Pancreas (tissue), 10 donors: Measurements from ENCODE around the gene RNF212. TPM values are rescaled to one million over a fixed set of nuclear protein-coding genes. Genes with fewer than 3 reads are reported as not detected.

ENCODE experiments used
- ATAC-seq, 4 donors: fragments of 200-7000 bp; cut with Tn5 transposase; one replicate each; pipeline versions ENCODE4 v1.8.0 to v1.9.1; 2020; ENCODE audit warnings: mild to moderate bottlenecking in 4 of 4, moderate library complexity in 4 of 4
- DNase-seq, 6 donors: peaks; one replicate each; pipeline ENCODE4 v3.0.0-alpha.2; 2020
- FAIRE-seq: peaks from 2 replicates; lab custom pipeline; 2012; peaks lifted over from hg19 to GRCh38; lab: Jason Lieb, UNC
- H3K27ac ChIP-seq, 4 donors: fragments of 200-600 bp; sonication (generic); 1 replicate in 3 of 4; 2 replicates in 1 of 4; pipeline versions ENCODE4 v1.5.0 to v1.8.0; 2020
- H3K27me3 ChIP-seq, 4 donors: fragments of 200-600 bp; one replicate each; pipeline ENCODE4 v1.8.0; 2021
- H3K36me3 ChIP-seq, 3 donors: fragments of 200-600 bp; sonication (generic) in 1 of 3; one replicate each; pipeline versions ENCODE4 v1.5.0 to v1.8.0; 2020 to 2021
- H3K4me1 ChIP-seq, 3 donors: fragments of 200-600 bp; one replicate each; pipeline ENCODE4 v1.8.0; 2021
- H3K4me3 ChIP-seq, 4 donors: fragments of 200-600 bp; sonication (generic) in 2 of 4; one replicate each; pipeline versions ENCODE4 v1.5.0 to v1.8.0; 2020 to 2021
- H3K9me3 ChIP-seq, 4 donors: fragments of 200-600 bp; one replicate each; pipeline ENCODE4 v1.8.0; 2021
- WGBS, 2 donors: extraction: QIAGEN DNeasy Blood & Tissue Kit; methylation state at CpG; one replicate each; pipeline ENCODE4 v1.1.7; 2013; 5-methylcytosine and 5-hydroxymethylcytosine counted together
- intact Hi-C, 3 donors: fragments of 100-400 bp; cut with DNase I; formaldehyde crosslinking; loops; one replicate each; pipeline versions ENCODE4 v1.11.1 to v1.14.2; 2022
- polyA plus RNA-seq, 2 donors: library from polyadenylated mRNA; stranded (reverse); fragments of 200-250 nt; gene quantifications; one replicate each; pipeline ENCODE4 v1.2.3, GENCODE V29; 2013
- total RNA-seq, 6 donors: library from RNA; stranded (reverse); fragmentation: NEBNext Ultra II Directional in 4 of 6; extraction: Animal tissue kit (Norgen Biotek cat#: 25700) in 4 of 6; gene quantifications; one replicate each; pipeline versions ENCODE4 v1.2.1 to v1.2.4, GENCODE V29; 2021 to 2023
- TF ChIP-seq, protein P1 (sequence below), 4 donors: fragments of 200-600 bp; sonication (generic) in 3 of 4; IDR thresholded peaks; one replicate each; pipeline versions ENCODE4 v1.5.0 to v1.8.0; 2021; ENCODE audit warnings: antibody characterized with exemption in 4 of 4
- donor health status: healthy with polysubstance abuse.
- donor health status: DM: no; HTN: no; CAD: no; lungs with moderate emphysema.
- donor health status: DM: no; HTN: no; CAD: no.
- donor health status: control.
- donor health status: control.
- donor health status: Bipolar disorder and iron deficiency.
- donor health status: DM: yes; HTN: yes; CAD: no.
- donor health status: DM: no; HTN: no; CAD: no.
- donor health status: DM: no; HTN: no; CAD: no.
- donor health status: DM: yes; HTN: yes; CAD: no.

RNF212 gene
- total and polyA plus RNA-seq, 8 donors, result 12.0 to 40.3 (median 19.2) TPM

- Histone ChIP-seq H3K27me3 (no peaks in the 10 kb centered on the region), H3K27ac (peak overlapping the region; percentile 40 to 81 (median 72)), H3K36me3 (no peaks in the 10 kb centered on the region), H3K4me3 (no peak overlapping the region), H3K4me1 (peaks cover 9 to 24% (median 15%) of the 10 kb centered on the region in 3 donors), H3K9me3 (no peaks in the 10 kb centered on the region)
- intact Hi-C loops, result no loop called here
- TF ChIP-seq, protein P1, sequence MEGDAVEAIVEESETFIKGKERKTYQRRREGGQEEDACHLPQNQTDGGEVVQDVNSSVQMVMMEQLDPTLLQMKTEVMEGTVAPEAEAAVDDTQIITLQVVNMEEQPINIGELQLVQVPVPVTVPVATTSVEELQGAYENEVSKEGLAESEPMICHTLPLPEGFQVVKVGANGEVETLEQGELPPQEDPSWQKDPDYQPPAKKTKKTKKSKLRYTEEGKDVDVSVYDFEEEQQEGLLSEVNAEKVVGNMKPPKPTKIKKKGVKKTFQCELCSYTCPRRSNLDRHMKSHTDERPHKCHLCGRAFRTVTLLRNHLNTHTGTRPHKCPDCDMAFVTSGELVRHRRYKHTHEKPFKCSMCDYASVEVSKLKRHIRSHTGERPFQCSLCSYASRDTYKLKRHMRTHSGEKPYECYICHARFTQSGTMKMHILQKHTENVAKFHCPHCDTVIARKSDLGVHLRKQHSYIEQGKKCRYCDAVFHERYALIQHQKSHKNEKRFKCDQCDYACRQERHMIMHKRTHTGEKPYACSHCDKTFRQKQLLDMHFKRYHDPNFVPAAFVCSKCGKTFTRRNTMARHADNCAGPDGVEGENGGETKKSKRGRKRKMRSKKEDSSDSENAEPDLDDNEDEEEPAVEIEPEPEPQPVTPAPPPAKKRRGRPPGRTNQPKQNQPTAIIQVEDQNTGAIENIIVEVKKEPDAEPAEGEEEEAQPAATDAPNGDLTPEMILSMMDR (IDR thresholded peaks at IDR 0.05), result no peak
- ATAC-seq (peak; percentile 93 to 98 (median 96)), FAIRE-seq (no peak), DNase-seq (peak; percentile 77 to 94 (median 92))
- WGBS, 2 donors, result 42 to 43% methylated on average over 29 of the region's 29 CpGs
Observed at GRCh38 chr4:1082215-1083182, 30.9 kb downstream of the RNF212 start.

GRCh38 chr4:1081689-1082040 is 31.7 kb downstream of the RNF212 start:
- no peak for ATAC-seq

GRCh38 chr4:1080961-1081688 is 32.2 kb downstream of the RNF212 start:
- no peaks in the 10 kb centered on the region for H3K36me3 ChIP-seq
- TF ChIP-seq, protein P1 (IDR thresholded peaks at IDR 0.05), result no peak
- peaks cover 9 to 24% (median 15%) of the 10 kb centered on the region in 3 donors for H3K4me1 ChIP-seq
- FAIRE-seq (no peak), ATAC-seq (no peak), DNase-seq (no peak)
- no peaks in the 10 kb centered on the region for H3K27me3 ChIP-seq
- no peak overlapping the region for H3K4me3 ChIP-seq
- intact Hi-C loops, result no loop called here
- 80 to 89% methylated on average over 12 of the region's 12 CpGs for WGBS, 2 donors
- H3K27ac ChIP-seq, result no peak overlapping the region
- no peaks in the 10 kb centered on the region for H3K9me3 ChIP-seq

More at GRCh38 chr4:1081689-1082040, 31.7 kb downstream of the RNF212 start:
- DNase-seq, result no peak
- TF ChIP-seq, protein P1 (IDR thresholded peaks at IDR 0.05), result no peak
- WGBS, 2 donors, result 92 to 96% methylated on average over 8 of the region's 8 CpGs
- no peak for FAIRE-seq
- Histone ChIP-seq H3K27ac (peak overlapping the region in 3 of 4 donors; percentile 52 to 81 (median 68)), H3K4me3 (no peak overlapping the region), H3K27me3 (no peaks in the 10 kb centered on the region), H3K9me3 (no peaks in the 10 kb centered on the region), H3K36me3 (no peaks in the 10 kb centered on the region), H3K4me1 (peaks cover 9 to 24% (median 15%) of the 10 kb centered on the region in 3 donors)
- intact Hi-C loops, result no loop called here

DNA sequence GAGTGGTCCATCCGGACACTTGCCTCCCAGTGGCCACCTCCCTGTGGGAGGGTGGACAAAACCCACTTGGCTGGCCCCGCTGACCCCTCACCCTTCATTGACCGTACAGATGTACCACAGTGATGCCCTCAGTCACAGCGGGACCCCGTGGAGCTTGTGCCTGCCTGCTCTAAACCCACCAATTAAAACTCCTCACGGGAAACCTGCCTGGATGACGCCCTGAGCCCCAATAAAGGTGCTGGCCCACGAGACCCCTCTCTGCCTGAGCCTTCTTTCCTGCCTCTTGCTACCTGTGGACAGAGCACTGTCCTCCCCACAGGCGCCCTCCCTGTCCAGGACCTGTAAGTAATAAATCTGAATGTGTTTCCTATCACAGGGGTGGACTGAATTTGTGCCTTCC is 32.9 kb downstream of the RNF212 start:
- FAIRE-seq, result no peak
- H3K27me3 ChIP-seq, result no peaks in the 10 kb centered on the region
- WGBS, 2 donors, result 91 to 92% methylated on average over 9 of the region's 9 CpGs
- intact Hi-C loops, result no loop called here
- DNase-seq, result no peak
- no peaks in the 10 kb centered on the region for H3K9me3 ChIP-seq
- TF ChIP-seq, protein P1 (IDR thresholded peaks at IDR 0.05), result no peak
- H3K27ac ChIP-seq, result no peak overlapping the region
- no peak for ATAC-seq
- H3K36me3 ChIP-seq, result no peaks in the 10 kb centered on the region
- no peak overlapping the region for H3K4me3 ChIP-seq
- peaks cover 9 to 22% (median 15%) of the 10 kb centered on the region in 3 donors for H3K4me1 ChIP-seq
